SW480 (cell line): ENCODE results near the gene PATZ1.
"Not testable (repeated sequence)": the region's sequence is repeated elsewhere in the genome, so short reads cannot be mapped to it uniquely, and the experiment has no call there.

ENCODE experiments used
- DNase-seq: peaks from one replicate; pipeline ENCODE4 v3.0.0-alpha.2; 2016; ENCODE audit warnings: low spot score

Gene PATZ1

GRCh38 chr22:31346255-31346732 is at the start of gene PATZ1:
TSS of gene PATZ1 (minus strand) at chr22:31346346. CDS start at chr22:31345602, 744 bp downstream.
- DNase-seq: peak; percentile 88

- no peak for DNase-seq
Measured at GRCh38 chr22:31394326-31394725, 48.2 kb upstream of the PATZ1 start.

GRCh38 chr22:31393893-31394292 is 47.7 kb upstream of the PATZ1 start:
- DNase-seq: no peak

GRCh38 chr22:31378651-31379050 is 32.5 kb upstream of the PATZ1 start:
- DNase-seq: not testable (repeated sequence)

- DNase-seq: no peak
Measured at GRCh38 chr22:31378123-31378522, 32.0 kb upstream of the PATZ1 start.

GRCh38 chr22:31377612-31378011 is 31.5 kb upstream of the PATZ1 start:
- DNase-seq: no peak

- DNase-seq: no peak
Measured at GRCh38 chr22:31367426-31367825, 21.3 kb upstream of the PATZ1 start.

GRCh38 chr22:31363885-31364465 is 17.8 kb upstream of the PATZ1 start:
- DNase-seq: no peak

- DNase-seq: no peak
Measured at GRCh38 chr22:31361743-31362142, 15.6 kb upstream of the PATZ1 start.

GRCh38 chr22:31360029-31360428 is 13.9 kb upstream of the PATZ1 start:
- DNase-seq: no peak

GRCh38 chr22:31354515-31354914 is 8.4 kb upstream of the PATZ1 start:
- DNase-seq: no peak

- DNase-seq: no peak
Measured at GRCh38 chr22:31350410-31350863, 4.3 kb upstream of the PATZ1 start.

GRCh38 chr22:31349960-31350359 is 3.8 kb upstream of the PATZ1 start:
- DNase-seq: no peak

- no peak for DNase-seq
Measured at GRCh38 chr22:31348766-31349165, 2.6 kb upstream of the PATZ1 start.

- DNase-seq: not testable (repeated sequence)
Measured at GRCh38 chr22:31348009-31348337, 1.8 kb upstream of the PATZ1 start.

- peak; percentile 77 for DNase-seq
Measured at GRCh38 chr22:31347251-31348008, 1.3 kb upstream of the PATZ1 start.

GRCh38 chr22:31346733-31347250 is 646 bp upstream of the PATZ1 start:
- peak; percentile 69 for DNase-seq

- peak; percentile 76 for DNase-seq
Measured at GRCh38 chr22:31345331-31346254, 553 bp downstream of the PATZ1 start.

- no peak for DNase-seq
Measured at GRCh38 chr22:31344578-31345330, 1.4 kb downstream of the PATZ1 start.

- no peak for DNase-seq
Measured at GRCh38 chr22:31344256-31344577, 1.9 kb downstream of the PATZ1 start.
